ENCODE measurements around the gene GPR33. TPM values are rescaled to one million over a fixed set of nuclear protein-coding genes. Genes with fewer than 3 reads are reported as not detected.
"Not testable (repeated sequence)": the region's sequence is repeated elsewhere in the genome, so short reads cannot be mapped to it uniquely, and the experiment has no call there.

The GPR33 gene
- total RNA-seq, 4 donors from 2014 or later, result not detected

GRCh38 chr14:31440280-31440679 is 47.6 kb downstream of the GPR33 start:
- Histone ChIP-seq H3K4me3 (replicated peaks in 1 of 3) (no peak overlapping the region), H3K9me3 (no peaks in the 10 kb centered on the region), H3K27ac (no peak overlapping the region), H3K27me3 (no peaks in the 10 kb centered on the region), H3K36me3 (no peaks in the 10 kb centered on the region), H3K4me1 (peaks cover 3 to 20% of the 10 kb centered on the region in 2 donors)
- TF ChIP-seq CTCF (IDR thresholded peaks at IDR 0.05), result no peak
- TF ChIP-seq POLR2A (IDR thresholded peaks at IDR 0.05), result no peak
- intact Hi-C loops (cut with DNase I), result no loop called here
- no peak for DNase-seq

DNA sequence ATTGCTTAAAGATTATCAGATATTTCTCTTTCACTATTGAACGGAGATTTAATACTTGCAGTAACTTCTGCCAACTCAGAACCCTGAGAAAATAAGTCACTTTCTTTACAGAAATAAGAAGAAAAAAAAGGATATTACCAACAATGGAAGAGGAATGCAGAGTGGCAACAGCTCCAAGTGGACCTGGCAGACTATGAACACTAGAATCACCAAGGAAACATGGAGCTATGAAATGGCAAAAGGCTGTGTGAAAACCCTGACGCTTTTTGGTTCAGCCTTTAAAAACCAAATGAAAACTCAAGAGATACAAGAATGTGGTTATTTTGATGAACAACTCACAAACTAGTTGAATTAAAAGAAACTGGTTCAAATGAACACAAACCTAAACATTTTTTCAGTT is 48.3 kb downstream of the GPR33 start:
- no peak for TF ChIP-seq POLR2A (IDR thresholded peaks at IDR 0.05)
- no peak for TF ChIP-seq CTCF (IDR thresholded peaks at IDR 0.05)
- H3K36me3 ChIP-seq, result no peaks in the 10 kb centered on the region
- peak overlapping the region; percentile 0 to 21 (median 20) for H3K27ac ChIP-seq
- 30 to 44% methylated on average over 2 of the region's 2 CpGs for WGBS, 2 donors
- intact Hi-C loops (cut with DNase I), result no loop called here
- H3K9me3 ChIP-seq, result no peaks in the 10 kb centered on the region
- H3K27me3 ChIP-seq, result no peaks in the 10 kb centered on the region
- H3K4me1 ChIP-seq, result peaks cover 5 to 20% of the 10 kb centered on the region in 2 donors
- no peak overlapping the region for H3K4me3 ChIP-seq (replicated peaks in 1 of 3)
- peak; percentile 24 to 44 for DNase-seq

GRCh38 chr14:31437045-31437691 is 50.7 kb downstream of the GPR33 start:
- H3K4me1 ChIP-seq, result peaks cover 5 to 18% of the 10 kb centered on the region in 2 donors
- H3K27me3 ChIP-seq; DNase-seq; H3K4me3 ChIP-seq (replicated peaks in 1 of 3); H3K9me3 ChIP-seq; intact Hi-C loops (cut with DNase I); H3K36me3 ChIP-seq; H3K27ac ChIP-seq: not testable (repeated sequence)
- WGBS, 2 donors, result 77 to 84% methylated on average over 5 to 9 of the region's 45 CpGs

- Histone ChIP-seq H3K27ac (no peak overlapping the region), H3K4me3 (replicated peaks in 1 of 3) (no peak overlapping the region), H3K4me1 (peaks cover 5% of the 10 kb centered on the region in 2 donors), H3K9me3 (no peaks in the 10 kb centered on the region), H3K36me3 (no peaks in the 10 kb centered on the region), H3K27me3 (no peaks in the 10 kb centered on the region)
- intact Hi-C loops (cut with DNase I), result no loop called here
- TF ChIP-seq POLR2A (IDR thresholded peaks at IDR 0.05) (no peak), CTCF (IDR thresholded peaks at IDR 0.05) (no peak)
- DNase-seq, result no peak
Observed at GRCh38 chr14:31435276-31435675, 52.6 kb downstream of the GPR33 start.

Other genes starting within 250 kb of the GPR33 start
- gene HEATR5A, start 67.5 kb downstream of the GPR33 start, total RNA-seq, result 10 to 100 TPM; 31.0 to 46.3 (median 40.5) TPM
- gene DTD2, start 30.5 kb downstream of the GPR33 start, total RNA-seq, result 10 to 100 TPM; 32.7 to 50.2 (median 42.0) TPM
- gene NUBPL, start 73.4 kb upstream of the GPR33 start, total RNA-seq, result 10 to 100 TPM; 12.0 to 27.1 (median 14.2) TPM